Type B pancreatic cell (in vitro differentiated cells): ENCODE measurements around the gene IGF2BP1. TPM values are rescaled to one million over a fixed set of nuclear protein-coding genes. Genes with fewer than 3 reads are reported as not detected.
A peak's percentile ranks its signal among the peaks of the same experiment; 100 is the strongest.

Source experiments
- DNase-seq: peaks from one replicate; pipeline ENCODE4 v3.0.0; 2021; ENCODE audit warnings: mixed read lengths; ENCODE audit not compliant: unreplicated experiment; ENCODE audit errors: extremely low spot score
- H3K27ac Mint-ChIP-seq: 2 replicates; pipeline ENCODE4 v1.8.0; 2021; ENCODE audit warnings: mild to moderate bottlenecking, mixed read lengths
- H3K27me3 Mint-ChIP-seq: 2 replicates; pipeline ENCODE4 v1.8.0; 2021; ENCODE audit warnings: mixed read lengths
- H3K36me3 Mint-ChIP-seq: 2 replicates; pipeline ENCODE4 v1.8.0; 2021; ENCODE audit warnings: mixed read lengths
- H3K4me1 Mint-ChIP-seq: one replicate; pipeline ENCODE4 v1.8.0; 2021; ENCODE audit warnings: mixed read lengths; ENCODE audit not compliant: unreplicated experiment
- H3K4me3 Mint-ChIP-seq: 2 replicates; pipeline ENCODE4 v1.8.0; 2021; ENCODE audit warnings: mild to moderate bottlenecking, mixed read lengths
- H3K9me3 Mint-ChIP-seq: 2 replicates; pipeline ENCODE4 v1.8.0; 2021; ENCODE audit warnings: mixed read lengths
- total RNA-seq: library from RNA; stranded (reverse); gene quantifications from 2 replicates; pipeline ENCODE4 v1.2.1, GENCODE V29; 2021; ENCODE audit warnings: low replicate concordance
- TF ChIP-seq, protein P1 (sequence below): fragments of 200-600 bp; sonication (generic); conservative IDR thresholded peaks from 2 replicates; pipeline ENCODE4 v1.5.0; 2021; ENCODE audit warnings: antibody characterized with exemption, mild to moderate bottlenecking

Gene IGF2BP1
- total RNA-seq, 1 donor from 2014 or later, result 232 TPM

DNA sequence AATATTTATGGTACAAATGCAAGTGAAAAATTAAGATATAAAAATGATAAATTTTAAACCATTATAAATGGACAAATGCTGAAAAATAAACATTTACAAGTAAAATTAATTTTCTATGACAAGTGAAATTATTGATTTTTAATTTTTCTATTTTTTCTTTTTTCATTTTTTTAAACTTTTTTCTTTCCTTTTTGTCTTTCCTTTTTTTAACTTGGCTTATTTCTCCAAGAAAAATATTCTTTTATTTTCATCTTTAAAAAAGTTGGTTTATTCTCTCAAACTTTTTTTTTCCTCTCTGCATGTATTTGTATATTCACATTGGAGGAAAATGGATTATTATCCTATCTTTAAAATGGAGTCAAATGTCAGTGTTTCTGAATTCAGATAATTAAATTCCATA is 3.9 kb upstream of the IGF2BP1 start:
- H3K27ac Mint-ChIP-seq, result no peak overlapping the region
- peaks cover 20% of the 10 kb centered on the region for H3K4me1 Mint-ChIP-seq
- TF ChIP-seq, protein P1, sequence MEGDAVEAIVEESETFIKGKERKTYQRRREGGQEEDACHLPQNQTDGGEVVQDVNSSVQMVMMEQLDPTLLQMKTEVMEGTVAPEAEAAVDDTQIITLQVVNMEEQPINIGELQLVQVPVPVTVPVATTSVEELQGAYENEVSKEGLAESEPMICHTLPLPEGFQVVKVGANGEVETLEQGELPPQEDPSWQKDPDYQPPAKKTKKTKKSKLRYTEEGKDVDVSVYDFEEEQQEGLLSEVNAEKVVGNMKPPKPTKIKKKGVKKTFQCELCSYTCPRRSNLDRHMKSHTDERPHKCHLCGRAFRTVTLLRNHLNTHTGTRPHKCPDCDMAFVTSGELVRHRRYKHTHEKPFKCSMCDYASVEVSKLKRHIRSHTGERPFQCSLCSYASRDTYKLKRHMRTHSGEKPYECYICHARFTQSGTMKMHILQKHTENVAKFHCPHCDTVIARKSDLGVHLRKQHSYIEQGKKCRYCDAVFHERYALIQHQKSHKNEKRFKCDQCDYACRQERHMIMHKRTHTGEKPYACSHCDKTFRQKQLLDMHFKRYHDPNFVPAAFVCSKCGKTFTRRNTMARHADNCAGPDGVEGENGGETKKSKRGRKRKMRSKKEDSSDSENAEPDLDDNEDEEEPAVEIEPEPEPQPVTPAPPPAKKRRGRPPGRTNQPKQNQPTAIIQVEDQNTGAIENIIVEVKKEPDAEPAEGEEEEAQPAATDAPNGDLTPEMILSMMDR, result no peak
- H3K27me3 Mint-ChIP-seq, result peaks cover 19% of the 10 kb centered on the region
- no peaks in the 10 kb centered on the region for H3K36me3 Mint-ChIP-seq
- H3K9me3 Mint-ChIP-seq, result no peaks in the 10 kb centered on the region
- no peak overlapping the region for H3K4me3 Mint-ChIP-seq
- no peak for DNase-seq

- DNase-seq, result no peak
- peak overlapping the region; percentile 70 for H3K4me3 Mint-ChIP-seq
- TF ChIP-seq, protein P1, result no peak
- H3K9me3 Mint-ChIP-seq, result no peaks in the 10 kb centered on the region
- peaks cover 19% of the 10 kb centered on the region for H3K27me3 Mint-ChIP-seq
- peaks cover 4% of the 10 kb centered on the region for H3K36me3 Mint-ChIP-seq
- no peak overlapping the region for H3K27ac Mint-ChIP-seq
- peaks cover 20% of the 10 kb centered on the region for H3K4me1 Mint-ChIP-seq
These were observed 3.2 kb upstream of the IGF2BP1 start for GRCh38 chr17:48993951-48994350.

- Mint-ChIP-seq H3K4me1 (peaks cover 20% of the 10 kb centered on the region), H3K27me3 (peaks cover 19% of the 10 kb centered on the region), H3K4me3 (peak overlapping the region; percentile 87), H3K27ac (peak overlapping the region; percentile 93), H3K36me3 (peaks cover 11% of the 10 kb centered on the region), H3K9me3 (no peaks in the 10 kb centered on the region)
- TF ChIP-seq, protein P1, result no peak
- DNase-seq, result no peak
These were observed 2.5 kb upstream of the IGF2BP1 start for GRCh38 chr17:48994549-48995303.

GRCh38 chr17:48995304-48995973 is 1.7 kb upstream of the IGF2BP1 start:
- peak overlapping the region; percentile 93 for H3K27ac Mint-ChIP-seq
- H3K4me1 Mint-ChIP-seq, result peaks cover 25% of the 10 kb centered on the region
- peaks cover 19% of the 10 kb centered on the region for H3K27me3 Mint-ChIP-seq
- H3K4me3 Mint-ChIP-seq, result peak overlapping the region; percentile 87
- TF ChIP-seq, protein P1, result peak; percentile 55
- H3K36me3 Mint-ChIP-seq, result peaks cover 17% of the 10 kb centered on the region
- no peak for DNase-seq
- H3K9me3 Mint-ChIP-seq, result no peaks in the 10 kb centered on the region

GRCh38 chr17:48995974-48996721 is 1.0 kb upstream of the IGF2BP1 start:
- peak overlapping the region; percentile 87 for H3K4me3 Mint-ChIP-seq
- no peaks in the 10 kb centered on the region for H3K9me3 Mint-ChIP-seq
- H3K4me1 Mint-ChIP-seq, result peaks cover 23% of the 10 kb centered on the region
- peaks cover 15% of the 10 kb centered on the region for H3K27me3 Mint-ChIP-seq
- peaks cover 21% of the 10 kb centered on the region for H3K36me3 Mint-ChIP-seq
- H3K27ac Mint-ChIP-seq, result peak overlapping the region; percentile 93
- TF ChIP-seq, protein P1, result no peak
- peak; percentile 93 for DNase-seq
